H1 (cell line): ENCODE data around the gene S100A6. TPM values are rescaled to one million over a fixed set of nuclear protein-coding genes. Genes with fewer than 3 reads are reported as not detected.

Experiments used
- CTCF ChIA-PET: fragments of 300-600 bp; sonication (Branson Sonifier 250); formaldehyde crosslinking; loops from one replicate; lab custom pipeline; 2021; ENCODE audit not compliant: partially characterized antibody; lab: Charles Lee
- POLR2A ChIA-PET: fragments of 300-600 bp; sonication (Branson Sonifier 250); formaldehyde crosslinking; loops from one replicate; lab custom pipeline; 2021; ENCODE audit warnings: inconsistent platforms; ENCODE audit not compliant: partially characterized antibody; lab: Charles Lee
- DNase-seq, 2 experiments: peaks; one replicate each; pipeline versions ENCODE4 v3.0.0 to v3.0.0-alpha.2; 2010 to 2022; ENCODE audit warnings: low spot score in 2 of 2, low read depth in 1 of 2, mixed read lengths in 1 of 2
- FAIRE-seq: peaks from 2 replicates; lab custom pipeline; 2011; peaks lifted over from hg19 to GRCh38; lab: Jason Lieb, UNC
- H2AFZ ChIP-seq: 2 replicates; pipeline ENCODE4 v1.8.1; 2012; ENCODE audit warnings: low read length, inconsistent platforms
- H2AK5ac ChIP-seq: 2 replicates; pipeline ENCODE4 v1.6.1; 2013; ENCODE audit warnings: low read depth, low read length
- H2BK120ac ChIP-seq: replicated peaks from 2 replicates; pipeline ENCODE3; 2013; ENCODE audit warnings: low read depth, low read length, inconsistent platforms
- H2BK12ac ChIP-seq: 2 replicates; pipeline ENCODE4 v1.6.1; 2013; ENCODE audit warnings: low read depth, low read length
- H2BK15ac ChIP-seq: 2 replicates; pipeline ENCODE4 v1.6.1; 2013; ENCODE audit warnings: low read length
- H2BK20ac ChIP-seq: 2 replicates; pipeline ENCODE4 v1.6.1; 2013; ENCODE audit warnings: low read length
- H2BK5ac ChIP-seq: 2 replicates; pipeline ENCODE4 v1.6.1; 2013; ENCODE audit warnings: low read depth, low read length
- H3K14ac ChIP-seq: 2 replicates; pipeline ENCODE4 v1.6.1; 2013; ENCODE audit warnings: inconsistent platforms; ENCODE audit not compliant: insufficient read length
- H3K18ac ChIP-seq: 2 replicates; pipeline ENCODE4 v1.6.1; 2013; ENCODE audit warnings: low read length; ENCODE audit errors: extremely low read depth
- H3K23ac ChIP-seq: 2 replicates; pipeline ENCODE4 v1.6.1; 2013; ENCODE audit warnings: inconsistent platforms; ENCODE audit not compliant: insufficient read length
- H3K23me2 ChIP-seq: 2 replicates; pipeline ENCODE4 v1.6.1; 2013; ENCODE audit warnings: low read depth, low read length
- H3K27ac ChIP-seq: 2 replicates; pipeline ENCODE4 v1.6.1; 2011; ENCODE audit warnings: low read depth, low read length, inconsistent platforms
- H3K27me3 ChIP-seq, 4 experiments: replicated peaks in 1 of 4; 1 replicate in 1 of 4; 2 replicates in 3 of 4; pipeline versions ENCODE4 v1.6.1 to v1.8.1; 2011 to 2013; ENCODE audit warnings: low read length in 3 of 4, mild to moderate bottlenecking in 3 of 4, inconsistent platforms in 2 of 4, mixed read lengths in 2 of 4, moderate library complexity in 1 of 4; ENCODE audit not compliant: control insufficient read depth in 3 of 4, insufficient read depth in 3 of 4; ENCODE audit errors: extremely low read depth in 1 of 4
- H3K36me3 ChIP-seq, 4 experiments: 2 replicates each; pipeline versions ENCODE4 v1.6.1 to v1.8.1; 2011 to 2013; ENCODE audit warnings: mild to moderate bottlenecking in 4 of 4, low read length in 3 of 4, moderate library complexity in 2 of 4, control low read depth in 1 of 4, inconsistent platforms in 1 of 4; ENCODE audit not compliant: insufficient read depth in 4 of 4, control insufficient read depth in 2 of 4
- H3K4ac ChIP-seq: replicated peaks from 2 replicates; pipeline ENCODE3; 2013; ENCODE audit warnings: low read length, low read depth, mixed read lengths, inconsistent platforms; ENCODE audit not compliant: insufficient read length
- H3K4me1 ChIP-seq, 4 experiments: replicated peaks in 1 of 4; 1 replicate in 1 of 4; 2 replicates in 3 of 4; pipeline versions ENCODE4 v1.6.1 to v1.8.1; 2011 to 2013; ENCODE audit warnings: low read length in 3 of 4, inconsistent platforms in 2 of 4, mixed read lengths in 1 of 4; ENCODE audit not compliant: insufficient read depth in 4 of 4, control insufficient read depth in 3 of 4
- H3K4me2 ChIP-seq, 2 experiments: 2 replicates each; pipeline versions ENCODE4 v1.6.1 to v1.8.1; 2011 to 2013; ENCODE audit warnings: low read depth in 2 of 2, low read length in 2 of 2, control low read depth in 1 of 2, inconsistent platforms in 1 of 2, mild to moderate bottlenecking in 1 of 2; ENCODE audit not compliant: insufficient read depth in 1 of 2
- H3K4me3 ChIP-seq, 4 experiments: fragments of 200-600, 300-600 bp in 1 of 4; sonication (generic), shearing (Covaris generic), sonication (Bioruptor Twin) in 1 of 4; 2 replicates each; pipeline versions ENCODE4 v1.5.1 to v1.8.1; 2011 to 2016; ENCODE audit warnings: low read length in 4 of 4, low read depth in 3 of 4, control low read depth in 2 of 4, inconsistent platforms in 2 of 4, mild to moderate bottlenecking in 2 of 4, mixed read lengths in 1 of 4, moderate library complexity in 1 of 4; ENCODE audit not compliant: insufficient read depth in 2 of 4; ENCODE audit errors: extremely low read depth in 1 of 4
- H3K56ac ChIP-seq: replicated peaks from 2 replicates; pipeline ENCODE3; 2013; ENCODE audit warnings: low read depth, mild to moderate bottlenecking, mixed read lengths, low read length, inconsistent platforms; ENCODE audit not compliant: insufficient read length
- H3K79me1 ChIP-seq: 2 replicates; pipeline ENCODE4 v1.6.1; 2013; ENCODE audit warnings: low read depth, low read length, control low read depth
- H3K79me2 ChIP-seq, 2 experiments: 2 replicates each; pipeline versions ENCODE4 v1.6.1 to v1.8.1; 2012 to 2013; ENCODE audit warnings: low read length in 2 of 2, mild to moderate bottlenecking in 2 of 2, inconsistent platforms in 1 of 2; ENCODE audit not compliant: insufficient read depth in 2 of 2, control insufficient read depth in 1 of 2
- H3K9ac ChIP-seq, 4 experiments: replicated peaks in 1 of 4; 1 replicate in 1 of 4; 2 replicates in 3 of 4; pipeline versions ENCODE4 v1.6.1 to v1.8.1; 2011 to 2013; ENCODE audit warnings: low read depth in 3 of 4, low read length in 3 of 4, control low read depth in 2 of 4, mild to moderate bottlenecking in 2 of 4, moderate library complexity in 2 of 4, inconsistent platforms in 1 of 4; ENCODE audit errors: extremely low read depth in 1 of 4
- H3K9me3 ChIP-seq, 2 experiments: 2 replicates each; pipeline versions ENCODE4 v1.6.1 to v1.8.1; 2012 to 2013; ENCODE audit warnings: mild to moderate bottlenecking in 2 of 2, moderate library complexity in 2 of 2, control low read depth in 1 of 2, inconsistent platforms in 1 of 2, low read depth in 1 of 2, low read length in 1 of 2, mixed read lengths in 1 of 2; ENCODE audit not compliant: insufficient read depth in 2 of 2
- H4K20me1 ChIP-seq, 2 experiments: replicated peaks in 1 of 2; 2 replicates each; pipeline versions ENCODE3 to v1.8.1; 2011 to 2013; ENCODE audit warnings: inconsistent platforms in 2 of 2, low read length in 2 of 2, mild to moderate bottlenecking in 1 of 2; ENCODE audit not compliant: insufficient read depth in 2 of 2, control insufficient read depth in 1 of 2
- H4K5ac ChIP-seq: 2 replicates; pipeline ENCODE4 v1.6.1; 2013; ENCODE audit warnings: low read length, low read depth, mixed read lengths, inconsistent platforms; ENCODE audit not compliant: insufficient read length
- H4K8ac ChIP-seq: 2 replicates; pipeline ENCODE4 v1.8.0; 2013; ENCODE audit warnings: mild to moderate bottlenecking, moderate library complexity, low read length, inconsistent platforms; ENCODE audit not compliant: insufficient read depth; ENCODE audit errors: extremely low read depth
- H4K91ac ChIP-seq: replicated peaks from 2 replicates; pipeline ENCODE3; 2013; ENCODE audit warnings: low read length, mixed read lengths, inconsistent platforms; ENCODE audit not compliant: insufficient read length
- CBX8 ChIP-seq: fragments of 300-800, 300-1000 bp; sonication (generic); IDR thresholded peaks from 2 replicates; pipeline ENCODE4 v1.7.1; 2016; ENCODE audit warnings: low read depth, low read length, borderline replicate concordance
- CREB1 ChIP-seq: IDR thresholded peaks from 2 replicates; pipeline ENCODE4 v1.6.1; 2012; ENCODE audit warnings: inconsistent platforms
- MAFK ChIP-seq: IDR thresholded peaks from 2 replicates; pipeline ENCODE4 v1.6.1; 2012; ENCODE audit warnings: low read depth, mild to moderate bottlenecking, improper control_type of control experiment, low read length
- SUZ12 ChIP-seq: fragments of 200-600 bp; sonication (generic); IDR thresholded peaks from 2 replicates; pipeline ENCODE4 v1.6.1; 2012; ENCODE audit warnings: mild to moderate bottlenecking, inconsistent platforms, low read length, moderate library complexity, mixed read lengths
- WGBS, 2 experiments: shearing (Covaris generic) in 1 of 2; methylation state at CpG; one replicate each; pipeline versions ENCODE4 v1.1.6 to v1.1.7; 2013 to 2015; ENCODE audit warnings: low lambda C conversion rate in 2 of 2, mixed read lengths in 2 of 2, inconsistent platforms in 1 of 2, low coverage in 1 of 2, missing lambda C conversion rate in 1 of 2; ENCODE audit not compliant: insufficient replicate concordance in 2 of 2, insufficient coverage in 1 of 2, insufficient read length in 1 of 2; ENCODE audit errors: extremely low coverage in 1 of 2, missing lambda C conversion rate in 1 of 2; 5-methylcytosine and 5-hydroxymethylcytosine counted together
- polyA plus RNA-seq, 7 experiments: library from polyadenylated mRNA; depleted of rRNA in 3 of 7; stranded (reverse) in 5 of 7; unstranded in 2 of 7; fragments of >200 nt in 5 of 7; fragments of 200-250 nt in 2 of 7; gene quantifications; 1 replicate in 5 of 7; 2 replicates in 1 of 7; 4 replicates in 1 of 7; pipeline versions ENCODE4 v1.2.1 to v1.2.3, GENCODE V29; 2011 to 2013; ENCODE audit warnings: missing spikeins in 2 of 7, mixed read lengths in 2 of 7
- total RNA-seq: library from RNA; stranded (reverse); fragmentation: NEBNext Ultra II Directional; extraction: Animal tissue kit (Norgen Biotek cat#: 25700); gene quantifications from 2 replicates; pipeline ENCODE4 v1.2.1, GENCODE V29; 2021

Gene S100A6
- total and polyA plus RNA-seq, 2 of the 8 experiments (the other 6 are each of a cell fraction or from before 2014, with no cell fraction given): 11.1 to 63.0 TPM

DNA sequence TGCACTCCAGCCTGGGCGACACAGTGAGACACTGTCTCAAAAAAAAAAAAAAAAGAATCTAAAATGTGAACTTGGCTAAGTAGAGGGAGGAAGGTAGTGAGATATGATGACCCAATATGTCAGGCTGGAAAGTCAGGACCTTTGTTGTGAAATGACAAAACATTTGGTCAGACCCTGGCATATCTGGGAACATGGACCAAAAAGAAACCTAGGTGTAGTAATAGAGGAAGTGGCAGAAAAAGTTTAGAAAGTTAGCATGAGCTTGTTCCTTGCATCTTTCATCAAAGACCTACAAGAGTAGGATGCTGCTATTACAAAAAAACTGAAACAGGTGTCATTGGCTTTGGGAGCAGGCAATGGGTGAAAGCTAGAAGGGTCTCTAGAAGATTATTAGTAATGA is 20.6 kb upstream of the S100A6 start:
- Histone ChIP-seq H2BK120ac (no peak overlapping the region), H2AFZ (no peak overlapping the region)
- no peak for FAIRE-seq
- TF ChIP-seq CREB1 (no peak), CBX8 (no peak), MAFK (no peak), SUZ12 (no peak)
- TF ChIP-seq, all 59 proteins: peak for 0
- no peak overlapping the region for H3K4me3 ChIP-seq
- H2BK12ac ChIP-seq: no peak overlapping the region
- no peaks in the 10 kb centered on the region; a peak in 1 of 7 replicates for H3K4me1 ChIP-seq
- no peak overlapping the region for H3K18ac ChIP-seq
- 71% methylated on average over 1 of the region's 1 CpG; no CpG with 5 or more reads in 1 of the 2 experiments for WGBS, 2 experiments
- no peaks in the 10 kb centered on the region for H3K23me2 ChIP-seq
- H3K79me1 ChIP-seq: no peaks in the 10 kb centered on the region
- H4K20me1 ChIP-seq: no peaks in the 10 kb centered on the region
- H4K91ac ChIP-seq: no peak overlapping the region
- no peak overlapping the region for H3K56ac ChIP-seq
- no peak overlapping the region for H3K23ac ChIP-seq
- CTCF ChIA-PET: interaction anchor here (1.6 to 4.4 kb wide), 5 partner anchors 12 to 71 kb away, joined by 5 to 20 read pairs (median 12); partner anchors contain the start of gene S100A13
- H3K27me3 ChIP-seq: no peaks in the 10 kb centered on the region; a peak in 2 of 7 replicates
- H4K8ac ChIP-seq: no peak overlapping the region
- no peak overlapping the region for H2AK5ac ChIP-seq
- H3K36me3 ChIP-seq: no peaks in the 10 kb centered on the region
- H2BK15ac ChIP-seq: no peak overlapping the region
- H2BK20ac ChIP-seq: no peak overlapping the region
- H3K27ac ChIP-seq: no peak overlapping the region
- no peak overlapping the region for H3K14ac ChIP-seq
- no peak overlapping the region for H3K9ac ChIP-seq
- H3K9me3 ChIP-seq: no peaks in the 10 kb centered on the region
- H3K4me2 ChIP-seq: no peak overlapping the region
- POLR2A ChIA-PET: interaction anchor here (1.5 kb wide), 1 partner anchor 10 kb away, joined by 6 read pairs; no protein-coding TSS in a partner anchor
- H3K79me2 ChIP-seq: no peaks in the 10 kb centered on the region
- no peak overlapping the region for H4K5ac ChIP-seq
- H3K4ac ChIP-seq: no peak overlapping the region
- DNase-seq: no peak
- H2BK5ac ChIP-seq: no peak overlapping the region
